Common myeloid progenitor, CD34-positive (primary cell): ENCODE data around the gene ADM2.
A peak's percentile ranks its signal among the peaks of the same experiment; 100 is the strongest.

Experiments used
- CTCF ChIA-PET: fragments of 350-600 bp; sonication (Branson Sonifier 250); formaldehyde crosslinking; loops from one replicate; lab custom pipeline; 2021; ENCODE audit warnings: antibody characterized with exemption; lab: Charles Lee
- POLR2A ChIA-PET: fragments of 350-600 bp; sonication (Branson Sonifier 250); formaldehyde crosslinking; loops from one replicate; lab custom pipeline; 2021; ENCODE audit warnings: antibody characterized with exemption; lab: Charles Lee
- DNase-seq, 3 donors: peaks; one replicate each; pipeline versions ENCODE4 v3.0.0 to v3.0.0-alpha.2; 2013
- H3K27ac ChIP-seq, 2 experiments: 1 replicate in 1 of 2; 2 replicates in 1 of 2; pipeline ENCODE4 v1.7.0; 2013; ENCODE audit warnings: inconsistent platforms in 2 of 2, low read length in 2 of 2, mild to moderate bottlenecking in 2 of 2, low read depth in 1 of 2, moderate library complexity in 1 of 2; ENCODE audit not compliant: severe bottlenecking in 2 of 2, insufficient read depth in 1 of 2, poor library complexity in 1 of 2
- H3K27me3 ChIP-seq, 5 experiments: replicated peaks in 2 of 5; 1 replicate in 3 of 5; 2 replicates in 2 of 5; pipeline versions ENCODE4 v1.6.1 to v1.7.0; 2013; ENCODE audit warnings: low read length in 4 of 5, mild to moderate bottlenecking in 2 of 5, moderate library complexity in 2 of 5, inconsistent platforms in 1 of 5; ENCODE audit not compliant: insufficient read depth in 5 of 5, control insufficient read depth in 4 of 5
- H3K36me3 ChIP-seq, 4 experiments: 1 replicate in 2 of 4; 2 replicates in 2 of 4; pipeline versions ENCODE4 v1.6.1 to v1.7.0; 2013; ENCODE audit warnings: low read length in 3 of 4, control low read depth in 1 of 4, mild to moderate bottlenecking in 1 of 4; ENCODE audit not compliant: control insufficient read depth in 4 of 4, insufficient read depth in 4 of 4
- H3K4me1 ChIP-seq, 4 experiments: 1 replicate in 3 of 4; 2 replicates in 1 of 4; pipeline versions ENCODE4 v1.6.1 to v1.7.1; 2013; ENCODE audit warnings: low read length in 3 of 4, mild to moderate bottlenecking in 3 of 4, control low read depth in 1 of 4, inconsistent platforms in 1 of 4, moderate library complexity in 1 of 4; ENCODE audit not compliant: control insufficient read depth in 4 of 4, insufficient read depth in 4 of 4; ENCODE audit errors: control extremely low read depth in 1 of 4
- H3K4me3 ChIP-seq, 7 experiments: 1 replicate in 4 of 7; 2 replicates in 3 of 7; pipeline versions ENCODE4 v1.5.1 to v1.7.0; 2013; ENCODE audit warnings: mild to moderate bottlenecking in 7 of 7, low read length in 6 of 7, moderate library complexity in 6 of 7, inconsistent platforms in 2 of 7, low read depth in 2 of 7, control low read depth in 1 of 7; ENCODE audit not compliant: insufficient read depth in 4 of 7, control insufficient read depth in 1 of 7; ENCODE audit errors: extremely low read depth in 1 of 7
- H3K9me3 ChIP-seq, 5 experiments: 1 replicate in 4 of 5; 2 replicates in 1 of 5; pipeline versions ENCODE4 v1.6.1 to v1.7.1; 2013; ENCODE audit warnings: low read length in 4 of 5, mild to moderate bottlenecking in 2 of 5, inconsistent platforms in 1 of 5, low read depth in 1 of 5, moderate library complexity in 1 of 5; ENCODE audit not compliant: control insufficient read depth in 4 of 5, insufficient read depth in 2 of 5; ENCODE audit errors: control extremely low read depth in 1 of 5
- WGBS: methylation state at CpG from one replicate; pipeline ENCODE4 v1.1.5; 2013; ENCODE audit not compliant: insufficient coverage; 5-methylcytosine and 5-hydroxymethylcytosine counted together

The ADM2 gene

GRCh38 chr22:50441428-50441993, 39.8 kb upstream of the ADM2 start:
- ChIA-PET POLR2A (no interaction called here), CTCF (interaction anchor here (0.9 to 1.3 kb wide), 3 partner anchors 9 to 38 kb away, joined by 3 to 4 read pairs (median 3); no protein-coding TSS in a partner anchor)
- Histone ChIP-seq H3K4me3 (no peak overlapping the region), H3K36me3 (peaks cover 4 to 88% (median 53%) of the 10 kb centered on the region in 4 experiments), H3K4me1 (peaks cover 0 to 15% (median 7%) of the 10 kb centered on the region in 4 experiments), H3K9me3 (no peaks in the 10 kb centered on the region), H3K27me3 (no peaks in the 10 kb centered on the region), H3K27ac (no peak overlapping the region)
- 94% methylated on average over 11 of the region's 17 CpGs for WGBS
- DNase-seq = no peak

- CTCF ChIA-PET = interaction anchor here (2.7 kb wide), 1 partner anchor 11 kb away, joined by 8 read pairs; no protein-coding TSS in a partner anchor
- Histone ChIP-seq H3K27me3 (no peaks in the 10 kb centered on the region), H3K9me3 (no peaks in the 10 kb centered on the region), H3K27ac (no peak overlapping the region), H3K4me1 (peaks cover 0 to 15% (median 7%) of the 10 kb centered on the region in 4 experiments), H3K4me3 (no peak overlapping the region), H3K36me3 (peaks cover 3 to 87% (median 56%) of the 10 kb centered on the region in 4 experiments)
- POLR2A ChIA-PET = no interaction called here
- DNase-seq = no peak
- 89% methylated on average over 15 of the region's 15 CpGs for WGBS
These were observed 38.1 kb upstream of the ADM2 start for GRCh38 chr22:50443197-50443596.

- H3K27ac ChIP-seq = no peak overlapping the region
- H3K4me3 ChIP-seq = no peak overlapping the region
- H3K4me1 ChIP-seq = peaks cover 0 to 15% (median 7%) of the 10 kb centered on the region in 4 experiments
- 89% methylated on average over 13 of the region's 28 CpGs for WGBS
- H3K27me3 ChIP-seq = no peaks in the 10 kb centered on the region
- H3K9me3 ChIP-seq = no peaks in the 10 kb centered on the region
- POLR2A ChIA-PET = interaction anchor here (0.6 to 1.7 kb wide), 3 partner anchors 13 to 47 kb away, joined by 3 to 5 read pairs (median 5); no protein-coding TSS in a partner anchor
- no peak for DNase-seq
- CTCF ChIA-PET = interaction anchor here (1.0 to 2.7 kb wide), 2 partner anchors 10 to 82 kb away, joined by 3 to 8 read pairs; no protein-coding TSS in a partner anchor
- peaks cover 2 to 87% (median 56%) of the 10 kb centered on the region in 4 experiments for H3K36me3 ChIP-seq
These were observed 37.3 kb upstream of the ADM2 start for GRCh38 chr22:50443801-50444625.

GRCh38 chr22:50444663-50445062, 36.7 kb upstream of the ADM2 start:
- 83% methylated on average over 4 of the region's 5 CpGs for WGBS
- POLR2A ChIA-PET = interaction anchor here (0.6 to 1.7 kb wide), 3 partner anchors 12 to 46 kb away, joined by 3 to 5 read pairs (median 5); no protein-coding TSS in a partner anchor
- DNase-seq = peak in 1 of 3 donors; percentile 13
- peaks cover 2 to 81% (median 54%) of the 10 kb centered on the region in 4 experiments for H3K36me3 ChIP-seq
- CTCF ChIA-PET = interaction anchor here (0.9 to 2.7 kb wide), 3 partner anchors 9 to 81 kb away, joined by 3 to 8 read pairs (median 4); no protein-coding TSS in a partner anchor
- H3K4me3 ChIP-seq = no peak overlapping the region
- no peaks in the 10 kb centered on the region for H3K27me3 ChIP-seq
- H3K27ac ChIP-seq = no peak overlapping the region
- H3K4me1 ChIP-seq = peaks cover 0 to 15% (median 7%) of the 10 kb centered on the region in 4 experiments
- no peaks in the 10 kb centered on the region for H3K9me3 ChIP-seq

- CTCF ChIA-PET = interaction anchor here (0.9 to 2.7 kb wide), 2 partner anchors 9 to 12 kb away, joined by 4 to 8 read pairs; no protein-coding TSS in a partner anchor
These were observed 36.1 kb upstream of the ADM2 start for GRCh38 chr22:50445071-50445879.

GRCh38 chr22:50445880-50446707, 35.2 kb upstream of the ADM2 start:
- peaks cover 0 to 15% (median 7%) of the 10 kb centered on the region in 4 experiments for H3K4me1 ChIP-seq
- 96% methylated on average over 14 of the region's 17 CpGs for WGBS
- no peak overlapping the region for H3K4me3 ChIP-seq
- POLR2A ChIA-PET = no interaction called here
- no peaks in the 10 kb centered on the region for H3K27me3 ChIP-seq
- H3K27ac ChIP-seq = no peak overlapping the region
- peaks cover 2 to 76% (median 52%) of the 10 kb centered on the region in 4 experiments for H3K36me3 ChIP-seq
- CTCF ChIA-PET = no interaction called here
- H3K9me3 ChIP-seq = no peaks in the 10 kb centered on the region
- DNase-seq = no peak

More at GRCh38 chr22:50445071-50445879, 36.1 kb upstream of the ADM2 start:
- Histone ChIP-seq H3K36me3 (peaks cover 2 to 78% (median 54%) of the 10 kb centered on the region in 4 experiments), H3K4me3 (no peak overlapping the region), H3K27me3 (no peaks in the 10 kb centered on the region), H3K27ac (no peak overlapping the region), H3K4me1 (peaks cover 0 to 15% (median 7%) of the 10 kb centered on the region in 4 experiments), H3K9me3 (no peaks in the 10 kb centered on the region)
- WGBS = 46% methylated on average over 21 of the region's 30 CpGs
- POLR2A ChIA-PET = interaction anchor here (1.7 kb wide), 1 partner anchor 11 kb away, joined by 5 read pairs; no protein-coding TSS in a partner anchor
- DNase-seq = peak in 2 of 3 donors; percentile 64 to 76
